Right lobe of liver (tissue), 6 donors: ENCODE measurements around the gene UVSSA. TPM values are rescaled to one million over a fixed set of nuclear protein-coding genes. Genes with fewer than 3 reads are reported as not detected.
A peak's percentile ranks its signal among the peaks of the same experiment; 100 is the strongest.

Source experiments
- ATAC-seq, 4 donors: fragments of 200-7000 bp; cut with Tn5 transposase; one replicate each; pipeline ENCODE4 v1.9.1; 2020; ENCODE audit warnings: mild to moderate bottlenecking in 4 of 4, moderate library complexity in 4 of 4
- DNase-seq, 3 donors: peaks; one replicate each; pipeline ENCODE4 v3.0.0-alpha.2; 2020
- H3K27ac ChIP-seq, 3 donors: fragments of 200-600 bp; one replicate each; pipeline ENCODE4 v1.8.0; 2022
- H3K27me3 ChIP-seq, 2 donors: fragments of 200-600 bp; one replicate each; pipeline ENCODE4 v1.8.0; 2022
- H3K36me3 ChIP-seq, 4 donors: fragments of 200-600 bp; sonication (generic) in 1 of 4; one replicate each; pipeline versions ENCODE4 v1.5.1 to v1.8.0; 2017 to 2022; ENCODE audit warnings: control low read depth in 1 of 4
- H3K4me1 ChIP-seq, 4 donors: fragments of 200-600 bp; sonication (generic) in 1 of 4; one replicate each; pipeline versions ENCODE4 v1.5.1 to v1.8.0; 2017 to 2022; ENCODE audit warnings: control low read depth in 1 of 4
- H3K4me3 ChIP-seq, 3 donors: fragments of 200-600 bp; one replicate each; pipeline ENCODE4 v1.8.0; 2022
- H3K9me3 ChIP-seq, 4 donors: fragments of 200-600 bp; sonication (generic) in 1 of 4; one replicate each; pipeline versions ENCODE4 v1.5.1 to v1.8.0; 2017 to 2022; ENCODE audit warnings: control low read depth in 1 of 4
- CTCF ChIP-seq, 4 donors: fragments of 200-600 bp in 3 of 4; fragments of 450-650 bp in 1 of 4; IDR thresholded peaks; one replicate each; pipeline versions ENCODE4 v1.5.1 to v1.8.0; 2016 to 2022; ENCODE audit warnings: antibody characterized with exemption in 4 of 4, mild to moderate bottlenecking in 2 of 4
- POLR2A ChIP-seq: fragments of 450-650 bp; IDR thresholded peaks from one replicate; pipeline ENCODE4 v1.6.1; 2017; ENCODE audit warnings: antibody characterized with exemption, mild to moderate bottlenecking
- WGBS: methylation state at CpG from one replicate; pipeline ENCODE4 v1.1.6; 2018; ENCODE audit warnings: low coverage, low lambda C conversion rate; ENCODE audit not compliant: insufficient coverage; ENCODE audit errors: missing lambda C conversion rate; 5-methylcytosine and 5-hydroxymethylcytosine counted together
- intact Hi-C, 2 donors: fragments of 100-400 bp; cut with DNase I; formaldehyde crosslinking; loops; one replicate each; pipeline versions ENCODE4 v1.11.2 to v1.14.1; 2022
- total RNA-seq, 6 experiments: library from RNA; depleted of rRNA in 2 of 6; stranded (reverse); fragments of >200 nt in 2 of 6; fragmentation: NEBNext Ultra II Directional in 3 of 6; extraction: Animal tissue kit (Norgen Biotek cat#: 25700) in 3 of 6; gene quantifications; one replicate each; pipeline versions ENCODE4 v1.1.0 to v1.2.4, GENCODE V29; 2016 to 2023
- donor health status: DM: no; HTN: yes; CAD: no.
- donor health status: DM: no; HTN: no; CAD: no.
- donor health status: DM: no; HTN: no; CAD: no.
- donor health status: DM: no; HTN: yes; CAD: no.
- donor health status: DM: no; HTN: yes; CAD: no.

Gene UVSSA
- total RNA-seq, 6 experiments from 2014 or later: 9.1 to 14.5 (median 11.3) TPM

- 13% methylated on average over 1 of the region's 14 CpGs for WGBS
- DNase-seq (peak in 2 of 3 donors; percentile 27 to 53), ATAC-seq (no peak)
- intact Hi-C loops: no loop called here
- TF ChIP-seq CTCF (IDR thresholded peaks at IDR 0.05) (no peak), POLR2A (no peak)
- no peak overlapping the region for H3K27ac ChIP-seq
- no peaks in the 10 kb centered on the region for H3K9me3 ChIP-seq
- no peaks in the 10 kb centered on the region for H3K4me1 ChIP-seq
- H3K27me3 ChIP-seq: peaks cover 5 to 41% of the 10 kb centered on the region in 2 donors
- H3K4me3 ChIP-seq: no peak overlapping the region
- no peaks in the 10 kb centered on the region for H3K36me3 ChIP-seq
Observed at GRCh38 chr4:1409079-1409478, 62.1 kb downstream of the UVSSA start.

- Histone ChIP-seq H3K27me3 (peaks cover 5 to 34% of the 10 kb centered on the region in 2 donors), H3K4me1 (no peaks in the 10 kb centered on the region), H3K4me3 (no peak overlapping the region), H3K9me3 (no peaks in the 10 kb centered on the region), H3K27ac (no peak overlapping the region), H3K36me3 (no peaks in the 10 kb centered on the region)
- intact Hi-C loops: no loop called here
- ATAC-seq (no peak), DNase-seq (peak in 2 of 3 donors; percentile 28 to 54)
- WGBS: 31% methylated on average over 12 of the region's 27 CpGs
- TF ChIP-seq CTCF (IDR thresholded peaks at IDR 0.05): no peak
- no peak for TF ChIP-seq POLR2A
Observed at GRCh38 chr4:1409491-1410425, 62.8 kb downstream of the UVSSA start.

- intact Hi-C loops: no loop called here
- H3K9me3 ChIP-seq: no peaks in the 10 kb centered on the region
- no peaks in the 10 kb centered on the region for H3K36me3 ChIP-seq
- peaks cover 5 to 26% of the 10 kb centered on the region in 2 donors for H3K27me3 ChIP-seq
- ATAC-seq (peak; percentile 42 to 74 (median 59)), DNase-seq (peak in 2 of 3 donors; percentile 36 to 56)
- no peaks in the 10 kb centered on the region for H3K4me1 ChIP-seq
- WGBS: 29% methylated on average over 11 of the region's 48 CpGs
- TF ChIP-seq CTCF (IDR thresholded peaks at IDR 0.05): no peak
- no peak for TF ChIP-seq POLR2A
- no peak overlapping the region for H3K27ac ChIP-seq
- no peak overlapping the region for H3K4me3 ChIP-seq
Observed at GRCh38 chr4:1410491-1411325, 63.7 kb downstream of the UVSSA start.

GRCh38 chr4:1411436-1412375 is 64.7 kb downstream of the UVSSA start:
- H3K27me3 ChIP-seq: peaks cover 5 to 22% of the 10 kb centered on the region in 2 donors
- no peaks in the 10 kb centered on the region for H3K9me3 ChIP-seq
- no peak overlapping the region for H3K27ac ChIP-seq
- no peaks in the 10 kb centered on the region for H3K4me1 ChIP-seq
- H3K36me3 ChIP-seq: no peaks in the 10 kb centered on the region
- ATAC-seq (no peak), DNase-seq (peak in 1 of 3 donors; percentile 38)
- TF ChIP-seq POLR2A (no peak), CTCF (IDR thresholded peaks at IDR 0.05) (no peak)
- H3K4me3 ChIP-seq: no peak overlapping the region
- 54% methylated on average over 6 of the region's 17 CpGs for WGBS
- intact Hi-C loops: no loop called here
